NCI-H2171 (cell line): ENCODE data around the gene EYA4.
"Not testable (repeated sequence)": the region's sequence is repeated elsewhere in the genome, so short reads cannot be mapped to it uniquely, and the experiment has no call there.

Experiments used
- DNase-seq: peaks from one replicate; lab custom pipeline; 2025; lab: John Stamatoyannopoulos, UW

EYA4 gene

DNA sequence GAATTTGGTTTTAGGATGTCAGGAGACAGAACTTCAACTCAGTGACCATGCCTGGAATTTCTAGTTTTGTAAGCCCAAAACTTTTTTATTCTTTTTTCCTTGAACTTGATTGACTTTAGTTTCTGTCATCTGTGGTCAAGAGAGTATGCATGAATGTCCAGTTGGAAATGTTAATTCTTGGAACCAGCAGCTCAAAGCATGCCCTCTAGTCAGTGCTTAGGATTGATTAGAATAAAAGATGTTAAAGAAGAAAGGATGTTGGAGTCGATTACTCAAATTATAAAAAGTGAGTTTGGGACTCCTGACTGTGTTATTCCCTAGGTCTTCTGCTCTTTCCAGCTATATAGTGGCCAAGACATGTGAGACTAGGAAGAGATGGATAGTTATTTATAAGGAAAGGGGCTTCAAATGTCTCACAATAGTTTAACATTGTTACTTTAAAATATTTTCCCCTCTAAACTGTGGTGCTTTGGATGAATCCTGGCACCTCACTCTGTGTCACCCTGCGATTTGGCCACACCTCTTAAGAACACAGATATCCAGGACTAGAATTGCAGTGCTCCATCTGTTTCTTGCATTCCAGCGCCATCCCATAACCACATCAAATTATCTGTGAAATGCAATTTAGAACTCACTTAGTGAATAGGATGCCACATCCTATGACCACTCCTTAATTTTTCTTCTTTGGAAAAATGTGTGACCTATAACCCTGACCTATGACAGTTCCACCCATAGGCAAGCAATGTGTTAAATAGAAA is 298.5 kb downstream of the EYA4 start:
- no peak for DNase-seq

DNA sequence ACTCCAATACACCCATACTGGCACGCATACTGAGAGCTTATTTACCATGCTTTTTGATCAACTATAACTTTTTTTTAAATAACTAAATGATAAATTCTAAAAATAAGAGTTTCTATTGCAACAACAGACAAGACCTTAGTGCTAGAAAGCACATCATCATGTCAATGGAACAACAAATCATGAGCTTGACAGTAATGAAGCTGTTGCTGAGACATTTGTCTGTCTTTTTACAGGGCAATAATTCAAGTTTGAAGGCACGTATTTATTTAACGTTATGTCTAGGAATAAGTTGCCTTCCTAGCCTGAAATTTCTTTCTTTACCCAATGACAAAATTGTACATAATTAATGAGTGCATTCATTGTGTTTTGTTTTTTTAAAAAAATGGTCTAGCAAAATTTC is 299.2 kb downstream of the EYA4 start:
- DNase-seq: no peak

DNA sequence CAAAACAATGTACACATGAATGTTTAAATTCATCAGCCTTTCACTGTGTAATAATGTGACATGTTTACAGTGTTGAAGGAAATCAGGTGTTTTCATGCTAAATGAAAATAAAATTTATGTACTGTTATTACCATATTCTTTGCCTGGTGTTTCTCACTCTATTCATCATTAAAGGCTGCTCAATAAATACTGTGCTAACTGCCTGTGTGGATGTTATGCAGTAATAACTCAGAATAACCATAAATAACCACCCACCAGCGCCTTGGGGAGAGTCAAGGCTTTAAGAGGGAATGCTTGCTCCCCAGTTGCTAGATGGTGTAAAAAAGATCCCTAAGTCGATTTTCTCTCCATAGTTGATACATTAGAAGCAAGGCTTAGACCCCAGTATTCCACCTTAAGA is 299.9 kb downstream of the EYA4 start:
- DNase-seq: no peak

DNA sequence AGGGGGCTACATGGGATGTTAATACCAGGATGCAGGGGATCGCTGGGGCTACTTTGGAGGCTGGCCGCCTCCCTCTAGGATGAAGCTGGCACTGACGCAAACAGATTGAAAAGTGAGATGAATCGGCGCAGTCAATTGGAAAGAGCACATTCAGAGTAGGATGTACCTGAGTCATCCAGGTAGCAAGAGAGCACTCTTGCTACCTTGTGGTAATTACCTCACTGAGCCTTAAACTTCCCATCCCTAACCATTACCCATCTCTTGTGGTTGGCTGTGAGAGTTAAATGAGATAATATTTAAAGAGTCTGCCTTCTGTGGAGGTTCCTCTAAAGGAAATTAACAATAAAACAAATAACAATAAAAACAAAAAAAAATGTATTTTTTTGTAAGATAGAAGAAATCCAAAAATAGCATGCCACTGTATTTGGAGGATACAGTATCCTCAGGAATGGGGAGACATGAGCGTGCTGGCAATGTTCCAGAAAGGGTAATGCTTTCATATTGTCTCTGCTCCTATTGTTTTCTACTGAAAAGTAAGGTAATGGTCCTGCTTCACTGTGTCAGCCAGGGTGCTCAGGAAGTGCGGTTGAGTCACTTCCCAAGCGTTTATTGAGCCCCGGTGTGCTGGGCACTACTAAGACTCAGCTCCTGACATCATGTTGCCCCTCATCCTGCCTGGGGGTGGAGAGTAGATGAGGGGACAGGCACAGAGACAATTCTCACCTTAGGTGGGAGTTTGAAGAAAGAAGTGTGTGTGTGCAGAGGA is 301.1 kb downstream of the EYA4 start:
- DNase-seq: no peak

DNA sequence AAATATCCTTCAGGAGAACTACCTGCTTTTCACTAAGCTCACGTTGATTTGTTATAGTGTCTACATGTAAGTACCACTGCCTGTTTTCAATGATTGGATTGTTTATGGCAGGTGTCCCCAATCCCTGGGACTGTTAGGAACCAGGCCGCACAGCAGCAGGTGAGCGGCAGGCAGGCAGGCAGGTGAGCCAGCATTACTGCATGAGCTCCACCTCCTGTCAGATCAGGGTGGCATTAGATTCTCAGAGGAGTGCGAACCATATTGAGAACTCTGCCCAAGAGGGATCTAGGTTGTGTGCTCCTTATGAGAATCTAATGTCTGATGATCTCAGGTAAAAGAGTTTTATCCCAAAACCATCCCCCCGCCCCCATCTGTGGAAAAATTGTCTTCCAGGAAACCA is 303.3 kb downstream of the EYA4 start:
- no peak for DNase-seq

DNA sequence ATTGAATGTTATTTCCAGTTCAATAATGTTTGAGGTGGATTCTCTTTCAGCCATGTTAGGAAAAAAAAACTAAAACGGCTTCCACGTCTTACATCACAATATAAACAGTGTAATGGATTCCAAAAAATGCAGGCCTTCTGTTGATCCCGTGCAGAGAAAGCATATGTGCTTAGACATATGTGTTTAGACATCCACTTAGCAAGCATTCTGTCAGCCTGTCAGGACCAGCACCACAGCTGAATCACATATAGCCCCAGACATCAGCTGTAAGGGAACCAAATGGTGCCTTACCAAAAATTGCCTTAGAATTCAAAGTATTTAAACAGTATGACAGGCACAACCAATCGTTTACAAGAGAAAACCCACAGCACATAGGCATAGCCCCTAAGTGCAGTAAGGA is 304.9 kb downstream of the EYA4 start:
- peak; percentile 64 for DNase-seq

DNA sequence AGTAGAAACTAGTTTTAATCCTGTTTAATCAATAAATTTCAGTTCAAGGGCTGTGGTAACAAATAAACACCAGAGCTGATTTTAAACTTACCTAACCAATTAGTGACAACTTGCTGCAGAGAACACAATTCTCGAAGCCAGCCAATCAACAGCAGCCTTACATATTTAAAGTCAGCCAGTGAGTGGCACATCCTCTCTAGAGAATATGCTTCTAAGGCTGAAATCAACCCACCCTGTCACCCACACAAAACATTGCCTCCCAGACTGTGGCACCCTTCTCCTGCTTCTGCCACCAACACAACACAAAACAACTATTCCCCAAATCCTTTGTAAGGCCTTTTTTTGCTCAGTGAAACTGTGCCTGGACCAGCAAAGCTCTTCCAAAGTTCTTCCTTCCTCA is 306.0 kb downstream of the EYA4 start:
- DNase-seq: no peak

DNA sequence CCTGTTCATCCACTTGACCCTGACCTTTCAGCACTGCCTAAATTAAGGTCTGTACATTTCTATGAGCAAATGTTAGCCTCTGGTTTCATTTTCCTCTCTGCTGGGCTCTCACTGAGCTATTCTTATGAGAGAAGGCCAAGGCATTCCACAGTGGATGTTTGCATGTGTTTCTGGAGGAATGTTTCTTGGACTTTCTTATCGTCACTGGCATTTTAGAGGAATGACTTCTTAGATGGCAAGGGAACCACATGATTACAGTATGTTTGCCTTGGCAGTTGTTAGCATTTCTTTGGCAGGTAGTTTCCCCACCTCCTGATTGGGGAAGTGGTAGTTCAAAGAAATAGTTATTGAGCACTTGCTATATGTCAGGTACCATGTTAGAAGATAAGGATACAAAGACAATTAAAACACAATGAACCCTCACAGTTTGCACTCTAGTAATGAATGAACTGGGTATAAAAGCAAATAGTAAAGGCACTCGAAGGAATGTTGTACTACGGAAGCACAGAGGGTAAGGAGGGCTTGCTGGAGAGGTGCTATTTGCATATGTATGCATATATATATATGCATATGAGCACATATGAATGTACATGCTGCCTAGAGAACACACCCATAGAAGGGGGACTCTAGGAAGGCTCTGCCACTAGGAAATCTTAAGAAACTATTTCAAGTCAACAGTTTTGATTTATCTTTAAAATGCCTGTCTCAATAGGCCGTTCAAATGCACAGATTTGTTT is 307.4 kb downstream of the EYA4 start:
- no peak for DNase-seq

DNA sequence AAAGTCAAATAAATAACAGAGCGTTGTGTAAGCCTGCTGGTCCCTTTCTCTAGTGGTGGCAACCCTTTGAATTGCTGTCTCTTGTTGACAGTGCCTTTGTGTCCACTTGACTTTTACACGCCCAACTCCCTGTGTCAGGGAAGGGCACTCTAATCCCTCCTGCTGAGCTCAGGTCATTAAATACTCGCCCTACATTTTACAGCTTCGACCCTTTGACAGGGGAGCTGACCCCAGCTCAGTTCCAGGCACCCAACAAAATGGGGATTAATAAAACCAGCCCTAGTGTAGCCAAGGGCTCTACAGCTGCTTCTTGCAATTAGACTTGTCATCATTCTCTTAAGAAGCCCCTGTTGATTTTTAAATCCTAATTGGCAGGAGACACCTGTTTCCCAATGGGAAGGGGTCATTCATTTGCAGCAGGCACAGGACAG is 308.2 kb downstream of the EYA4 start:
- DNase-seq: no peak

DNA sequence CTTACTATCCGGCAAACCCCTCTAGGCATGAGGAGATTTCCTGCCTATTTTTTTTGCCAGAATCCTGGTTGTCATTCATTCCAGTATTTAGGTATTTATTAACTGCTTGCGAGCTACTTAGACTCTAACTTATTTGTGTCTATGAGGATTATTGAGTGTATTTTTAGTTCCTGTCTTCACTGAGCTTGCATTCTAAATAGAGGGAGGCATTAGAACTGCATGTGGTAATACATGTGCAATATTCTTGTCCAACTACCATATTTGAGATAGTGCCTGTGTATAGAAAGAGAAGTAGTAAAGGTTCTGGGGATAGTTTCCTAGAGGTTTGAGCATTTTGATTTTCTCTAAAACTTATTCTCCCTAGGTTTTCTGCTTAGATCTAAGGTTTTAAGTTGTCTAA is 308.9 kb downstream of the EYA4 start:
- no peak for DNase-seq

DNA sequence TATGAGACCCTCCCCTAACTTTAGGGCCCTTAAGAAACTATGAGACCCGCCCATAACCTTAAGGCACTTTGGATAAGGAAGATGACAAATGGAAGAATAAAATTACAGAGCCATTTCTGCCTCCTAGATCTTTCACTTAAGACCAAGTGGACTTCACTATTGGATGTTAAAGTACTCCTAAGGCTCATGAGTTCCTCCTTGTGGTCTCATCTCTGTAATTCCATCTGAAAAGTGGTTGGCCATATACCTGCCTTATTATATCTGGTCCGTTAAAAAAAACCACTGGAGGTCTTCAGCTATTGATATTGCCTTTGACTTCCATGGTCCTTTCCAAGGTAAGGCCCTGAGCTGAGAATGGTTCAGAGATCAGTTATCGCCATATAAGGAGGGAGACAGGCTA is 310.3 kb downstream of the EYA4 start:
- no peak for DNase-seq

DNA sequence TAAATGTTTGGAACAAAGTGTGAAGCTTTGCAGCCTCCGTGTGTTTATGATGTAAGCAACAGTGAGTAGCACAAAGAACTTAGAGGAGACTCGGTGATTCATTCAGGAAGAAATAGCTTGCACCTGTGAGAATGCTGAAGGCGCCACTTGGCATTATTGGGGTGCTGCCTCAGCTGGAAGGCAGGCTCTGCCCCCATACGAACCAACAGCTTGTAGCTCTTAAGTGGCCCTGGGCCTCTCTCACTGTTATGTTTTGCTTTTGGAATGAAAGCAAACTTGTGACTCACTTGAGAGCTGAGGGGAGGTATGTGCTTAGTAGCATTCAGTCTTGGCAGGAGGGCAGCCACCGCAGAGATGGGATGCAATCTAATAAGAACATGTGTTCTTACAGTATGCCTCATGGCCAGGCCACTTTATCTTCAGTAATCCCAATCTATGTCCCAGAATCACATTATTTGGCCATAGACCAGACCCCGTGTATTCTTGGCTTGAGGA is 310.7 kb downstream of the EYA4 start:
- no peak for DNase-seq

DNA sequence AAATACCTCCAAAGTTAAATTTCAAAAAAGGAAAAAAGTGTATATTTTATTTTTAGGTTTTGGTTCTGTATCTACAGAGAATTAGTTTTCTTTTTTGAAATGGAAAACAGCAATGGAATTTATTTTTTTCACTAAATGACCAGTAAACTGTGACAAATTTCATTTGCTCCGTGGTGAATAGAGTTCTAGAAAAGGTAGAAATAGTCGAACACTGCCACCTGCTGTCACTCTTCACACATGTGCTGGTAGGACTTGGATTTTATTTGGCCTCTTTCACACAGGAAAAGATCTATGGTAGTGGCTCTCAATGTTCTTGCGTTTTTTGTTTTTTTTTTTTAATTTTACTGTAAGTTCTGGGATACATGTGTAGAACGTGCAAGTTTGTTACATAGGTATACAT is 312.5 kb downstream of the EYA4 start:
- DNase-seq: peak; percentile 38

DNA sequence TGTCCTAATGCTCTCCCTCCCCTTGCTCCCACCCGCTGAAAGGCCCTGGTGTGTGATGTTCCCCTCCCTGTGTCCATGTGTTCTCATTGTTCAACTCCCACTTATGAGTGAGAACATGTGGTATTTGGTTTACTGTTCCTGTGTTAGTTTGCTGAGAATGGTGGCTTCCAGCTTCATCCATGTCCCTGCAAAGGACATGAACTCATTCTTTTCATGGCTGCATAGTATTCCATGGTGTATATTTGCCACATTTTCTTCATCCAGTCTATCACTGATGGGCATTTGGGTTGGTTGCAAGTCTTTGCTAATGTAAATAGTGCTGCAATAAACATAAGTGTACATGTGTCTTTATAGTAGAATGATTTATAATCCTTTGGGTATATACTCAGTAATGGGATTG is 313.0 kb downstream of the EYA4 start:
- not testable (repeated sequence) for DNase-seq

DNA sequence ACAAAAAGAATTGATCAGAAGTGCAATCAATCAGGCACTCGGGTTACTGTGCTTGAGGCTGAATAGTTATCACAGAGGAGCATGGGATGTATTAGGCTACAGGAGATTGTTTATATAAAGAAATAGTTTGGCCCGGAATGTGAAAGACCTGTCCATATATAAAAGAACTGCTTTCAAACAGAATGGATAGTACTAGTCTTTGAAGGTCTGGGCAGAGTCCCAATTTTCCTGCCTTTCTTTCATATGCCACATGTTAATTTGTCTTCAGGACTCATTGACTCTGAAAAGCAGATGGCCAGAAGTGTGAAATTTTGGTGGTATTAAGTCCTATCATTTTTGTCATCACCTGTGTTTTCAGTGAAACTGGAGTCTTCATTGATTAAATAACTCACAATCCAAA is 314.5 kb downstream of the EYA4 start:
- DNase-seq: no peak

DNA sequence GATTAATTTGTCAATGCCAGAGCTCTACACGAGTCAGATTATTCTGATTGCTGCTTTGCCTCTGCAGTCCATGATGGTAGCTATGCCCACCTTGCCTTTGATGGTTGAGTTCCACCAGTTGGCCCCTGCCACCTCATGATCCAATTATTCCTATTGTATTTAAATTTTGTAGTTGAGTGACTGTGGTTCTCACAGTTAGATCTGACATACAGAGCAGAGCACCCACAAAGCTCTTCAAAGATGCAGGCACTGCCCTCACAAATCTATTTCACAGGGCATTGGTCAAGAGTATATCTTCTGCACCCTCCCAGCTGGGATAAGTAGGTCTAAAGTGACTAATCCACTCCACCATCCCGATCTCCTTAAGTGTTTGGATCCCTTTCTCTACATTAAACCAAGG is 318.8 kb downstream of the EYA4 start:
- no peak for DNase-seq

DNA sequence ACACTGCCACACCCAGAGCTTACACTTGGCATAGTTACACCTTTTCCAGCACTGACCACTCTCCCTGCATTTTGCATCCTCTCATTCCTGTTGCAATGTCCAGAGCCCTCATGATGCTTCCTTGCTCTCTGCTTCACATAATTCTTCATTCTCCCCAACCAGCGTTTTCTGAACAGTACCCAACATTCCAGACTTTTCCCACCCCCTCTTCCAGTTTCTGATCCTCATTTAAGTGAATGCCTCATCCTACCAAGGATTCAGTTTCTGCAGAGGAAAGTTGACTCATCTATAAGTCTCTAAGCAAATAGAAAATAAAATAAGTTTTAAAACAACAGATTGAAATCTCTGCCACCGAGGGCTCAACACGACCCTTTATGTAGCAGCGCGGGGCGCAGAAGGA is 326.5 kb downstream of the EYA4 start:
- DNase-seq: no peak

DNA sequence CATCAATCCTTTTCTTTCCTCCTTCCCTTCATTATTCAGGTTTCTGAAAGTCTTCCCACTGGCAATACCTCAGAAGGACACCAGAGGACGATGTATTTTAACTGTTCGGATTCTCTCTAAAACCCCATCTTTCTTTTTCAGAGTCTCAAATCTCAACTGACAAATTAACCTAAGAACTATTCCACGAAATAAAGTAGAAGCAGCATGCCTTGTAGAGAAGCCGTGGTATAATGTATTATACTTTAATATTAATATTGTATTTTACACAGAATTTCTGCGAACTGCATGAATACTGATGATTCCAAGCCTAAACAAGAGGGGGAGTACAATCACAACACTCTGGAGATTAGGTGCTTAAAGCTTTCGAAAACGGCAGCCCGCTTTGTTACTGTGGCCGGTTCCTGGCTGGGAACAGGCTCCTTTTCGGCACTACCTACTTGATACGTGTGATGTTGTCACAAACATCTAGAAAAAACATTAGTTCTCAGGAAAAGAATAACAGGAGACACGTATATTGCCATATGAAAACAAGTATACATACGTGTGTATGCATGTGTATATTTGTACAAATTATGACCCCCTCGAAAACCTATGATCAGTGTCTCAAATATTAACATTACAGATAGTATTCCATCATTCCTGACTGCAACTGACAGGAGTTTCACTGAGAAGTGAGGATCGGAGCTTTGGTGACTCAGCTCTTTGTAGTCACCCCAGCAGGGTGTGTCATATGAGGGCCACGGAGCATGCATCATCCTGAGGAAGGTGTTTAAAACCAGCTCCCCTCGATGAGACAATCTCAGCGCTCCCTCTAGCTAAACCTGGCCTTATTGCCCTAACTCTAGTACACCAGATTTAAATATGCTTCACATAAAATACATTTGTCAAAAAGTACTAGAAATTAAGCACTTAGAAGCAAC is 328.1 kb downstream of the EYA4 start:
- DNase-seq: peak; percentile 68

DNA sequence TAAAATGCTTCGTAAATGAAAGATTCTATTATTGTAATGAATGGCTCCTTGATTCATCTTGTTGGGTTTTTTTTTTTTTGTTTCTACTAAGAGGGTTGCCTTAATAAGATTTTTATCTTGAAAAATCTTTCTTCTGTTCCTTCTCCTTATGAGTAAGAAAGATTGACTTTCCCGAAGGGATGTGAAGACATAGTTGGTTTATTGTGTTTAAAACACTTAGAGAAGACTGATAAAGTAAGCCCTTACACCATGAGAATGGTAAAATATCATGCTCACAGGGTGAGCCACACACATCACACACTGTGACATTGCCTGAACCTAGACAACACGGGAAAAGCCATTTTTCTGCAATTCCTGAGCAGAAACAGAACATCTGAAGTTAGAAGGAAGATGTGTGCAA is 330.5 kb downstream of the EYA4 start:
- no peak for DNase-seq

DNA sequence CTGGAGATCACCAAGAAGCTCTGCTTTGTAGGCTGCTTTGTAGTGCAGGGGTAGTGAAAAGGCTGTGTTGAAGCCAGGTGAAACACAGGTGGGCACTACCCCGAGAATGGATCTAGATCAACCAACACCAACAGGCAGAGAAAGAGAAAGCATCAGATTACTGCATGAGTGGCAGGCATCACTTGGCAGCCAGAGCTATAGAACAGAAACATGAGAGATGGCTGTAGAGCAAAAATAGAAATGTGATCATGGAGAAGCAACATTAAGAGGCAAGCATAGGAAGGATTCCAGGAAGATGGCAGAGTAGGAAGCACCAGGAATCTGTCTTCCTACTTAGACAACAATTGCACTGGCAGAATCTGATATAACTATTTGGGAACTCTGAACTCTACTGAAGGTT is 336.7 kb downstream of the EYA4 start:
- peak; percentile 3 for DNase-seq
